Measurements from ENCODE around the gene PDHB. TPM values are rescaled to one million over a fixed set of nuclear protein-coding genes. Genes with fewer than 3 reads are reported as not detected.

PDHB gene
- total and polyA plus RNA-seq, 4 donors = 47.8 to 92.1 (median 60.6) TPM

GRCh38 chr3:58391156-58391865 lies 42.3 kb downstream of the PDHB start:
- Histone ChIP-seq H3K4me3 (ENCODE audit: low read depth in 1 of 3, low read length in 3 of 3) (no peak overlapping the region), H3K27me3 (ENCODE audit: control insufficient read depth in 4 of 4, insufficient read depth in 4 of 4, low read length in 3 of 4) (no peaks in the 10 kb centered on the region), H3K4me1 (ENCODE audit: control insufficient read depth in 4 of 4, insufficient read depth in 4 of 4, low read length in 3 of 4) (peaks cover 0 to 9% (median 5%) of the 10 kb centered on the region in 4 donors), H3K9ac (ENCODE audit: low read depth in 1 of 2, low read length in 2 of 2) (peak overlapping the region in 1 of 2 donors; percentile 24), H3K9me3 (ENCODE audit: control insufficient read depth in 4 of 4, low read length in 3 of 4) (no peaks in the 10 kb centered on the region), H3K27ac (ENCODE audit: low read depth in 1 of 2, low read length in 2 of 2) (no peak overlapping the region), H3K36me3 (ENCODE audit: control insufficient read depth in 4 of 4, insufficient read depth in 3 of 4, low read depth in 1 of 4, low read length in 3 of 4) (peaks cover 0 to 7% (median 4%) of the 10 kb centered on the region in 4 donors)
- whole genome bisulfite sequencing = 73% methylated on average over 3 of the region's 3 CpGs
- no peak for TF ChIP-seq ZBTB33 (IDR thresholded peaks at IDR 0.05)
- TF ChIP-seq REST (IDR thresholded peaks at IDR 0.05) = no peak
- no peak for TF ChIP-seq RXRA (IDR thresholded peaks at IDR 0.05)
- no peak for TF ChIP-seq HNF4G (IDR thresholded peaks at IDR 0.05)
- no peak for TF ChIP-seq FOXA2 (IDR thresholded peaks at IDR 0.05)
- TF ChIP-seq SP1 (IDR thresholded peaks at IDR 0.05) = no peak
- TF ChIP-seq FOXA1 (IDR thresholded peaks at IDR 0.05) = no peak
- no peak for TF ChIP-seq JUND (IDR thresholded peaks at IDR 0.05)
- no peak for TF ChIP-seq MAX (IDR thresholded peaks at IDR 0.05)
- TF ChIP-seq YY1 (IDR thresholded peaks at IDR 0.05) = no peak
- TF ChIP-seq EGR1 (IDR thresholded peaks at IDR 0.05; ENCODE audit: low read depth in 2 of 2) = no peak
- TF ChIP-seq CTCF (IDR thresholded peaks at IDR 0.05; ENCODE audit: low read depth, low read length, missing input control) = no peak
- DNase-seq (ENCODE audit: low spot score) = no peak

GRCh38 chr3:58388550-58389091 lies 45.0 kb downstream of the PDHB start:
- no peak overlapping the region for H3K4me3 ChIP-seq (ENCODE audit: low read depth in 1 of 3, low read length in 3 of 3)
- H3K27me3 ChIP-seq (ENCODE audit: control insufficient read depth in 4 of 4, insufficient read depth in 4 of 4, low read length in 3 of 4) = no peaks in the 10 kb centered on the region
- peak overlapping the region; percentile 15 to 33 for H3K27ac ChIP-seq (ENCODE audit: low read depth in 1 of 2, low read length in 2 of 2)
- peaks cover 0 to 2% (median 0%) of the 10 kb centered on the region in 4 donors for H3K36me3 ChIP-seq (ENCODE audit: control insufficient read depth in 4 of 4, insufficient read depth in 3 of 4, low read depth in 1 of 4, low read length in 3 of 4)
- no peak for DNase-seq (ENCODE audit: low spot score)
- no peak overlapping the region for H3K9ac ChIP-seq (ENCODE audit: low read depth in 1 of 2, low read length in 2 of 2)
- H3K4me1 ChIP-seq (ENCODE audit: control insufficient read depth in 4 of 4, insufficient read depth in 4 of 4, low read length in 3 of 4) = peaks cover 0 to 9% (median 5%) of the 10 kb centered on the region in 4 donors
- H3K9me3 ChIP-seq (ENCODE audit: control insufficient read depth in 4 of 4, low read length in 3 of 4) = no peaks in the 10 kb centered on the region
- no peak for TF ChIP-seq YY1 (IDR thresholded peaks at IDR 0.05)
- TF ChIP-seq NR2F2 (IDR thresholded peaks at IDR 0.05) = no peak
- no peak for TF ChIP-seq ATF3 (IDR thresholded peaks at IDR 0.05)
- TF ChIP-seq CTCF (IDR thresholded peaks at IDR 0.05; ENCODE audit: low read depth, low read length, missing input control) = no peak
- TF ChIP-seq ZBTB33 (IDR thresholded peaks at IDR 0.05) = no peak
- TF ChIP-seq RXRA (IDR thresholded peaks at IDR 0.05) = no peak
- TF ChIP-seq HNF4A (conservative IDR thresholded peaks at IDR 0.05) = no peak
- no peak for TF ChIP-seq FOXA1 (IDR thresholded peaks at IDR 0.05)
- TF ChIP-seq MAX (IDR thresholded peaks at IDR 0.05) = no peak
- no peak for TF ChIP-seq SP1 (IDR thresholded peaks at IDR 0.05)
- no peak for TF ChIP-seq HNF4G (IDR thresholded peaks at IDR 0.05)

Measured in liver (tissue), 9 donors.